K562 (cell line): ENCODE data around the gene PTGIR. TPM values are rescaled to one million over a fixed set of nuclear protein-coding genes. Genes with fewer than 3 reads are reported as not detected.

ENCODE experiments used
- ATF7 ChIP-seq: fragments of 450-650 bp; IDR thresholded peaks from 2 replicates; pipeline ENCODE4 v1.7.1; 2014; ENCODE audit warnings: mild to moderate bottlenecking, moderate library complexity
- BRCA1 ChIP-seq, 2 experiments: fragments of 450-650 bp in 1 of 2; sonication (generic) in 1 of 2; formaldehyde crosslinking in 1 of 2; IDR thresholded peaks; 2 replicates each; pipeline versions ENCODE4 v1.5.0 to v1.6.1; 2017 to 2020; ENCODE audit warnings: mild to moderate bottlenecking in 1 of 2, missing genetic modification reagents in 1 of 2
- CCNT2 ChIP-seq: IDR thresholded peaks from 2 replicates; pipeline ENCODE4 v1.6.1; 2011; ENCODE audit warnings: borderline replicate concordance, low read depth, mild to moderate bottlenecking, moderate library complexity, mixed read lengths, low read length; ENCODE audit not compliant: insufficient read length; ENCODE audit errors: extremely low read depth
- E2F6 ChIP-seq, 2 experiments: IDR thresholded peaks; 2 replicates each; pipeline ENCODE4 v1.6.1; 2011; ENCODE audit warnings: borderline replicate concordance in 1 of 2, control low read depth in 1 of 2, low read depth in 1 of 2, low read length in 1 of 2, mild to moderate bottlenecking in 1 of 2, mixed read lengths in 1 of 2, moderate library complexity in 1 of 2; ENCODE audit not compliant: insufficient read depth in 1 of 2, insufficient read length in 1 of 2, poor library complexity in 1 of 2, severe bottlenecking in 1 of 2; ENCODE audit errors: extremely low read depth in 1 of 2
- GABPB1 ChIP-seq: sonication (generic); formaldehyde crosslinking; IDR thresholded peaks from 2 replicates; pipeline ENCODE4 v1.8.0; 2022; ENCODE audit warnings: mild to moderate bottlenecking, missing genetic modification reagents
- HDAC1 ChIP-seq, 2 experiments: fragments of 450-650 bp; IDR thresholded peaks; 2 replicates each; pipeline ENCODE4 v1.6.1; 2016 to 2017; ENCODE audit warnings: inconsistent platforms in 1 of 2, mild to moderate bottlenecking in 1 of 2, moderate library complexity in 1 of 2
- KAT7 ChIP-seq: sonication (generic); formaldehyde crosslinking; IDR thresholded peaks from 2 replicates; pipeline ENCODE4 v1.8.0; 2022; ENCODE audit warnings: missing genetic modification reagents, mild to moderate bottlenecking, borderline replicate concordance
- KDM2B ChIP-seq: fragments of 250-450 bp; sonication (Bioruptor Pico); IDR thresholded peaks from 2 replicates; pipeline ENCODE4 v1.8.0; 2021; ENCODE audit warnings: mild to moderate bottlenecking, moderate library complexity
- KDM5B ChIP-seq: fragments of 200-600 bp; sonication (generic); IDR thresholded peaks from 2 replicates; pipeline ENCODE4 v1.6.1; 2012; ENCODE audit warnings: low read depth, mild to moderate bottlenecking, moderate library complexity, low read length, control low read depth, inconsistent platforms; ENCODE audit not compliant: insufficient replicate concordance
- MAZ ChIP-seq, 2 experiments: fragments of 450-650 bp in 1 of 2; sonication (generic) in 1 of 2; formaldehyde crosslinking; IDR thresholded peaks in 1 of 2; conservative IDR thresholded peaks in 1 of 2; 2 replicates each; pipeline versions ENCODE4 v1.4.0 to v1.5.0; 2020; ENCODE audit warnings: mild to moderate bottlenecking in 1 of 2, missing genetic modification reagents in 1 of 2
- NBN ChIP-seq: fragments of 450-650 bp; IDR thresholded peaks from 2 replicates; pipeline ENCODE4 v1.6.1; 2016; ENCODE audit warnings: low read depth, mild to moderate bottlenecking
- PHF8 ChIP-seq: fragments of 200-600 bp; sonication (generic); IDR thresholded peaks from 2 replicates; pipeline ENCODE4 v1.6.1; 2012; ENCODE audit warnings: mixed run types, mild to moderate bottlenecking, inconsistent platforms, low read length, moderate library complexity, borderline replicate concordance
- POLR2G ChIP-seq: fragments of 200-400 bp; formaldehyde crosslinking; IDR thresholded peaks from 2 replicates; pipeline ENCODE4 v1.6.1; 2017; ENCODE audit warnings: low read depth, mild to moderate bottlenecking, antibody characterized with exemption, low read length, moderate library complexity
- SP1 ChIP-seq: sonication (generic); formaldehyde crosslinking; IDR thresholded peaks from 2 replicates; pipeline ENCODE4 v1.8.1; 2022; ENCODE audit warnings: mild to moderate bottlenecking, missing genetic modification reagents
- SRF ChIP-seq, 2 experiments: fragments of 250-450, 450-650 bp in 1 of 2; sonication (Bioruptor Pico) in 1 of 2; sonication (generic) in 1 of 2; formaldehyde crosslinking; IDR thresholded peaks; 2 replicates each; pipeline versions ENCODE4 v1.5.0 to v1.5.1; 2020 to 2022; ENCODE audit warnings: mild to moderate bottlenecking in 1 of 2, missing genetic modification reagents in 1 of 2
- TRIM25 ChIP-seq: fragments of 450-650 bp; IDR thresholded peaks from 2 replicates; pipeline ENCODE4 v1.7.0; 2016; ENCODE audit warnings: borderline replicate concordance
- ZFP36 ChIP-seq: fragments of 150-350 bp; IDR thresholded peaks from 2 replicates; pipeline ENCODE4 v1.6.1; 2018; ENCODE audit warnings: low read length, low read depth; ENCODE audit not compliant: partially characterized antibody
- ZNF174 ChIP-seq: fragments of 250-450 bp; sonication (Bioruptor Pico); IDR thresholded peaks from 2 replicates; pipeline ENCODE4 v1.4.0; 2020; ENCODE audit warnings: mild to moderate bottlenecking
- ZNF224 ChIP-seq: sonication (generic); formaldehyde crosslinking; IDR thresholded peaks from 2 replicates; pipeline ENCODE4 v1.8.0; 2022; ENCODE audit warnings: mild to moderate bottlenecking, missing genetic modification reagents
- ZNF253 ChIP-seq: fragments of 250-450 bp; sonication (Bioruptor Pico); conservative IDR thresholded peaks from 2 replicates; pipeline ENCODE4 v1.6.1; 2021; ENCODE audit warnings: mild to moderate bottlenecking
- ZNF316 ChIP-seq: fragments of 450-650 bp; IDR thresholded peaks from 2 replicates; pipeline ENCODE4 v1.6.1; 2016
- polyA plus RNA-seq, 8 experiments: library from polyadenylated mRNA; depleted of rRNA in 4 of 8; stranded (reverse) in 5 of 8; unstranded in 3 of 8; fragments of >200 nt; fragmentation: Nextera tagmentation in 2 of 8; fragmentation: Illumina TruSeq in 1 of 8; extraction: Ambion mirVana in 2 of 8; extraction: Trizol in 1 of 8; gene quantifications; 2 replicates each; pipeline versions ENCODE4 v1.2.1 to v1.2.3, GENCODE V29; 2011 to 2014; ENCODE audit warnings: inconsistent platforms in 1 of 8, missing spikeins in 1 of 8
- total RNA-seq, 7 experiments: library from RNA; depleted of rRNA in 6 of 7; stranded (reverse); fragments of >200 nt in 6 of 7; fragmentation: Illumina TruSeq in 2 of 7; extraction: Trizol in 2 of 7; gene quantifications; 2 replicates each; pipeline versions ENCODE4 v1.2.1 to v1.2.3, GENCODE V29; 2011 to 2021; ENCODE audit warnings: low replicate concordance in 1 of 7

Gene PTGIR
- total and polyA plus RNA-seq, 9 of the 15 experiments (the other 6 are each of a cell fraction or from before 2014, with no cell fraction given): 0.11 to 3.4 (median 1.1) TPM; not detected in 1

GRCh38 chr19:46634045-46634655, 9.3 kb upstream of the PTGIR start (continued):
- TF ChIP-seq ZNF253 (CRISPR knock-in tag) (no peak), SP1 (CRISPR knock-in tag) (peak; percentile 28), HDAC1 (IDR thresholded peaks at IDR 0.05) (0 out of 4 replicates have a peak, but pooled peaks of 1 of the 2 experiments have one; percentile 4), ZNF174 (CRISPR knock-in tag) (no peak), NBN (no peak), KDM2B (CRISPR knock-in tag) (peak; percentile 29; the same call in 1 of the 2 replicates), KAT7 (CRISPR knock-in tag) (peak; percentile 52; the same call in 1 of the 2 replicates), TRIM25 (no peak), ZFP36 (peak; percentile 22), SRF (CRISPR knock-in tag; IDR thresholded peaks at IDR 0.05) (peak in 1 of 2 experiments; percentile 26; a peak in 1 of 4 replicates), PHF8 (peak; percentile 17; the same call in 1 of the 2 replicates), ZNF316 (no peak), E2F6 (IDR thresholded peaks at IDR 0.05; ENCODE audit: borderline replicate concordance in 1 of 2, extremely low read depth in 1 of 2, insufficient read depth in 1 of 2, insufficient read length in 1 of 2, low read depth in 1 of 2, low read length in 1 of 2, poor library complexity in 1 of 2, severe bottlenecking in 1 of 2) (peak in 1 of 2 experiments; percentile 40), KDM5B (peak; percentile 35), ATF7 (0 out of 2 replicates have a peak, but pooled peaks have one; percentile 19), GABPB1 (no peak), POLR2G (peak; percentile 59), BRCA1 (IDR thresholded peaks at IDR 0.05) (no peak), BRCA1 (CRISPR knock-in tag; IDR thresholded peaks at IDR 0.05) (no peak), CCNT2 (peak; percentile 25), MAZ (CRISPR knock-in tag; conservative IDR thresholded peaks at IDR 0.05 in 1 of 2, IDR thresholded peaks at IDR 0.05 in 1 of 2) (peak in 1 of 2 experiments; percentile 73; a peak in 2 of 4 replicates), ZNF224 (CRISPR knock-in tag) (no peak)
